KMS-11 (cell line): ENCODE measurements around the gene ATF3.
"Not testable (repeated sequence)": the region's sequence is repeated elsewhere in the genome, so short reads cannot be mapped to it uniquely, and the experiment has no call there.

Experiments
- H2AFZ ChIP-seq: fragments of 200-600 bp; sonication (generic); 2 replicates; pipeline ENCODE4 v1.6.1; 2016; ENCODE audit warnings: antibody characterized with exemption, mixed run types, low read depth
- H3K27ac ChIP-seq: fragments of 200-600 bp; sonication (generic); 2 replicates; pipeline ENCODE4 v1.6.1; 2016; ENCODE audit warnings: mild to moderate bottlenecking, mixed run types
- H3K27me3 ChIP-seq: fragments of 200-600 bp; sonication (generic); 2 replicates; pipeline ENCODE4 v1.6.1; 2017; ENCODE audit warnings: mild to moderate bottlenecking, low read depth, mixed run types, moderate library complexity; ENCODE audit not compliant: insufficient read depth
- H3K36me3 ChIP-seq: fragments of 200-600 bp; sonication (generic); 2 replicates; pipeline ENCODE4 v1.6.1; 2017; ENCODE audit warnings: mild to moderate bottlenecking, mixed run types; ENCODE audit not compliant: insufficient read depth
- H3K4me1 ChIP-seq: fragments of 200-600 bp; sonication (generic); 2 replicates; pipeline ENCODE4 v1.6.1; 2016; ENCODE audit warnings: mild to moderate bottlenecking, low read depth, mixed run types; ENCODE audit not compliant: poor library complexity, severe bottlenecking
- H3K4me2 ChIP-seq: fragments of 200-600 bp; sonication (generic); 2 replicates; pipeline ENCODE4 v1.7.0; 2016; ENCODE audit warnings: mild to moderate bottlenecking, mixed run types
- H3K4me3 ChIP-seq: fragments of 200-600 bp; sonication (generic); IDR thresholded peaks from 2 replicates; pipeline ENCODE4 v1.6.1; 2017; ENCODE audit warnings: low read depth, low read length, mixed read lengths; ENCODE audit not compliant: insufficient read depth
- H3K79me2 ChIP-seq: fragments of 200-600 bp; sonication (generic); 2 replicates; pipeline ENCODE4 v1.6.1; 2016; ENCODE audit warnings: low read depth, mixed run types; ENCODE audit not compliant: insufficient read depth
- H3K9ac ChIP-seq: fragments of 200-600 bp; sonication (generic); 2 replicates; pipeline ENCODE4 v1.6.1; 2016; ENCODE audit warnings: mild to moderate bottlenecking, mixed run types
- H4K20me1 ChIP-seq: fragments of 200-600 bp; sonication (generic); 2 replicates; pipeline ENCODE4 v1.6.1; 2016; ENCODE audit warnings: mild to moderate bottlenecking, mixed run types; ENCODE audit not compliant: insufficient read depth
- CTCF ChIP-seq: fragments of 200-600 bp; sonication (generic); conservative IDR thresholded peaks from 2 replicates; pipeline ENCODE4 v1.6.1; 2017; ENCODE audit warnings: low read depth, mild to moderate bottlenecking, antibody characterized with exemption, low read length, moderate library complexity, mixed read lengths

Gene ATF3

DNA sequence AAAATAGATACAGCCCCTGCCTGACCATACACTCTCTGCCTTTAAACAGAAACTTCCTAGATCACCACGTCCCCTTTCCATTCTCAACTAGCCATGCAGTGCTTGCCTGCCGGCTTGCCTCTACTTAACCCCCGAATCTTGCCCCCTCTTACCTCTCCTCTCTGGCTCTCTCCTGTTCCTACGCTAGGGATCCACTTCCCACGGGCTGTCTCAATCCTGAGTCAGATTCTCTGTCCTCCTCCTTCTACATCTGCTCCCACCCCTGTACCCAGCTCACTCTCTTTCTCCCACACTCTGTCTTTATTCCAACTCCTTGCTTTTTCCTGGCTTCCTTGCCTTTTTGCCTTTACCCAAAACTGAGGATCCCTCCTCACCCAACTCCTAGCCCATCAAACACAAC, 29.3 kb downstream of the ATF3 start:
- Histone ChIP-seq H3K4me2 (peak overlapping the region; percentile 79; the same call in 1 of the 2 replicates), H3K27ac (peak overlapping the region; percentile 81), H3K79me2 (no peaks in the 10 kb centered on the region), H4K20me1 (no peaks in the 10 kb centered on the region), H3K4me1 (peaks cover 71% of the 10 kb centered on the region), H2AFZ (peak overlapping the region; percentile 4; the same call in 1 of the 2 replicates), H3K27me3 (no peaks in the 10 kb centered on the region), H3K9ac (peak overlapping the region; percentile 4; the same call in 1 of the 2 replicates), H3K4me3 (no peak overlapping the region), H3K36me3 (no peaks in the 10 kb centered on the region)
- TF ChIP-seq CTCF: no peak

DNA sequence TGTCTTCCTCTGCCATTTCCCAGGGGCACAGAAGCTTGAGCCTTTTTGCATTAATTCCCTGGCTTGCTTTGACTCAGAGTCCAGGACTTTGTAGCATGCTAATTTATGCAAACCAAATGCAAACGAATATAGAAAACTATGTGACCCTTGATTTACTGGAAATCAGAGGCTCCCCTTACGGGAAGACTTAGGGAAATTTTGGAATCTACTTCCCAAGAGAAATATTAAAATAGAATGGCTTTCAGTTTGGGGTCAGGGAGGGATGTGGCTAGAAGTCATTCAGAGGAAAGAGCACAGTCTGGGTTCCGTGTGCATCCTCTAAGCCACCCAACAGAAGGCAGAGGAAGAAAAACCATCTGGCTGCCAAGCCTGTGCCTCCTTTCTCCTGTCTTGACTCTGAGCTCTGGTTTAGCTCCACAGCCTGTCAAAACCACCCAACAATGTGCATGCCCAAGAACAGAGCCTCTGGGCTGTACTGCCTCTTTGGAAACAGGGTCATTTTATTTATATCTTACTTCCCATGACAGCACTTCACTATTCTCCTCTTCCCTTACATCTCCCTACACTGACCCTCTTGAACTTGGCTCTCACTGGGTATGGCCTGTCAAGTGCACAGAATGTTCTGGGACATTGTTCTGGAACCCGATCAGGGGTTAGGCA, 30.1 kb downstream of the ATF3 start:
- H2AFZ ChIP-seq: peak overlapping the region; percentile 4; the same call in 1 of the 2 replicates
- H3K36me3 ChIP-seq: no peaks in the 10 kb centered on the region
- no peak overlapping the region for H3K4me3 ChIP-seq
- peak overlapping the region; percentile 81; the same call in 1 of the 2 replicates for H3K27ac ChIP-seq
- no peaks in the 10 kb centered on the region for H3K79me2 ChIP-seq
- peaks cover 64% of the 10 kb centered on the region for H3K4me1 ChIP-seq
- no peak overlapping the region; the same call in 1 of the 2 replicates for H3K4me2 ChIP-seq
- H4K20me1 ChIP-seq: no peaks in the 10 kb centered on the region
- no peaks in the 10 kb centered on the region for H3K27me3 ChIP-seq
- TF ChIP-seq CTCF: no peak
- peak overlapping the region; percentile 4; the same call in 1 of the 2 replicates for H3K9ac ChIP-seq

GRCh38 chr1:212639524-212639923, 31.0 kb downstream of the ATF3 start:
- peaks cover 55% of the 10 kb centered on the region for H3K4me1 ChIP-seq
- not testable (repeated sequence) for H2AFZ ChIP-seq, H3K4me2 ChIP-seq, H3K79me2 ChIP-seq, H3K4me3 ChIP-seq, H3K27me3 ChIP-seq, H3K36me3 ChIP-seq, H4K20me1 ChIP-seq, H3K27ac ChIP-seq, H3K9ac ChIP-seq

DNA sequence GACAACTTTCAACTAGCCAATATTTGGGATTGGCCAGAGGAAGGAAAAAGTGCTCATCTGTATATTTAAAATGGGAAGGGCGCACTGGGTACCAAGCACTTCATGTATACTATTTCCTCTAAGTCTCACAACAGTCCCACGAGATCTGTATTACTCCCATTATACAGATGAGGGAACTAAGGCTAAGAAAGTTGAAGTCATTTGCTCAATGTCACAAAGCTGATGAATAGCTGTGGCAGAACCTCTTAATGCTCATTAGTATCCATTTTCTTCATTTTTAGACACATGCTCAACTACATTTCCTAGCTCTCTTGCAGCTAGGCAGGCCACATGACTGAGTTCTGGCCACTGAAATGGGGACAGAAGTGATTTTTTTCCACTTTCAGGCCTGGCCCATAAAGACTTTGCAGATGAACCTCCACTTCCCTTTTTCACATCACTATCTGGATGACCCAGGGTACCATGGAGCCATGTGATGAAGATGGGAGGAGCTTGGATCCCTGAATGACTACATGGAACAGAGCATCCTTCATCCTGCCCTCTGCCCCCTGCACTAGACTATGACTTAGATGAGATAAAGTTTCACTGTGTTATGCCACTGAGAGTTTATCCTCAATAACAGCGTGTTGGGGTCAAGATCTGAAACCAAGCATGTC, 31.8 kb downstream of the ATF3 start:
- Histone ChIP-seq H3K27me3 (no peaks in the 10 kb centered on the region), H4K20me1 (no peaks in the 10 kb centered on the region), H3K4me2 (no peak overlapping the region), H3K9ac (no peak overlapping the region), H3K4me3 (no peak overlapping the region), H3K36me3 (no peaks in the 10 kb centered on the region), H3K79me2 (no peaks in the 10 kb centered on the region), H3K4me1 (peaks cover 46% of the 10 kb centered on the region), H3K27ac (no peak overlapping the region), H2AFZ (no peak overlapping the region)
- no peak for TF ChIP-seq CTCF

- no peaks in the 10 kb centered on the region for H3K79me2 ChIP-seq
- H2AFZ ChIP-seq: no peak overlapping the region
- TF ChIP-seq CTCF: no peak
- H4K20me1 ChIP-seq: no peaks in the 10 kb centered on the region
- H3K27me3 ChIP-seq: no peaks in the 10 kb centered on the region
- no peak overlapping the region for H3K4me2 ChIP-seq
- no peak overlapping the region for H3K4me3 ChIP-seq
- no peaks in the 10 kb centered on the region for H3K36me3 ChIP-seq
- peaks cover 30% of the 10 kb centered on the region for H3K4me1 ChIP-seq
- H3K27ac ChIP-seq: no peak overlapping the region
- no peak overlapping the region for H3K9ac ChIP-seq
These were observed 33.4 kb downstream of the ATF3 start for GRCh38 chr1:212641956-212642355.
